Effector CD8-positive, alpha-beta T cell (primary cell): ENCODE measurements around the gene DCUN1D2.

Experiments used
- DNase-seq: peaks from one replicate; lab custom pipeline; 2025; lab: John Stamatoyannopoulos, UW

The DCUN1D2 gene

DNA sequence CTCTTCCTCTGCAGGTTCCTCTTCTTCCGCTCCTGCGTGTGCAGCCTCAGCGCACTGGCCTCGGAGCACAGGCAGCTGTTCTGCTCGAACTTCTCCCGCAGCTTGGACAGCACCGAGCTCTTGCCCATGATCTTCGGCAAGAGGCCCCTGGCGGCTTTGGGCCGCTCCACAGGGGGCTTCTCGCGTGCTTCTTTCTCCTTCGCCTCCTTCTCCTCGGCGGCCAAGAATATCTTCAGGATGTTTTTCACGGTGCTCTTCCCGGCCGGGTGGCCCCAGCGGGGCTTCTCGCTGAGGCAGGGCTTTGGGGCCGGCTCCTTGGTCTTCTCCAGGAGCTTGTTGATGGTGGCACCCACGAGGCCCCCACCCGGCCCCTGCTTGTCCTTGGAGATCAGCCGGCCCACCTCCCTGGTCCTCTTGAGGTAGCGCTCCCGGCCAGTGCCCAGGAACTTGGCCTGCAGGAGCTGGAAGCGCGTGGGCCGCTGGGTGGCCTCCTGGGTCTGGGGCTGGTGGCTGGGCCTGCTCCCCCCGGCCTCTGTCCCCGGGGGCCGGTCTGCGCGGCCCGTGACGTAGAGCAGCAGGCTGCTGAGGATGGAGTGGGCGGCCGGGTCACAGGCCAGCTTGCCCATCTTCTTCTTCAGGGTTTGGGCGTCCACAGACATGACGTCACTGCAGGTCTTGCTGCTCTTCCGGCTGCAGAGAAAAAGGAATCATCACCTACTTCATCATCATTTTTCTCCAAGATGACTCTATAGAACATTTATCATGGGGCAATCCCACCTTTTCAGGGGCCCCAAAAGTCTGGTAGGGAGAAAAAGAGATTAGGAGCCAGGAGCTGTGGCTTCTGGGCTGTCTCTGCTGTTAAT lies 82.7 kb downstream of the DCUN1D2 start:
- no peak for DNase-seq

DNA sequence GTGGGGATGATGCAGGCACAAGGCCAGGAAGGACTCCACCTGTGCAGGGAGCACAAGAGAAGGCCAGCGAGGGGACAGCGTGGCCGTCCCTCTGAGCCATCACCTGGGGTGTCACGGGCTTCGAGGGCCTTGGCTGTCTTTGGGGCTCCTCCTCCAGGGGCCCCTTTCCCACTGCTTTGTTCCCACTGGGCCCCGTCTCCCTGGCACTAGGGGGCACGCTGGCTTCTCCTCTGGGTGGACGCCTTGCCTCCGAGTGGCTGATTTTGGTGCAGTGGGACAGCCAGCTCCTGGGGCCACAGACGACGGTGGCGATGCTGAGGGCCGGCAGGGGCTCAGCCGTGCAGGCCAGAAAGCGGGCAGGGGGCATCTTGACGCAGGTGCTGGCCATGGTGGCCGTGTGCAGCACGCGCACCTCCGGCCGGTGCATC lies 83.4 kb downstream of the DCUN1D2 start:
- no peak for DNase-seq

DNA sequence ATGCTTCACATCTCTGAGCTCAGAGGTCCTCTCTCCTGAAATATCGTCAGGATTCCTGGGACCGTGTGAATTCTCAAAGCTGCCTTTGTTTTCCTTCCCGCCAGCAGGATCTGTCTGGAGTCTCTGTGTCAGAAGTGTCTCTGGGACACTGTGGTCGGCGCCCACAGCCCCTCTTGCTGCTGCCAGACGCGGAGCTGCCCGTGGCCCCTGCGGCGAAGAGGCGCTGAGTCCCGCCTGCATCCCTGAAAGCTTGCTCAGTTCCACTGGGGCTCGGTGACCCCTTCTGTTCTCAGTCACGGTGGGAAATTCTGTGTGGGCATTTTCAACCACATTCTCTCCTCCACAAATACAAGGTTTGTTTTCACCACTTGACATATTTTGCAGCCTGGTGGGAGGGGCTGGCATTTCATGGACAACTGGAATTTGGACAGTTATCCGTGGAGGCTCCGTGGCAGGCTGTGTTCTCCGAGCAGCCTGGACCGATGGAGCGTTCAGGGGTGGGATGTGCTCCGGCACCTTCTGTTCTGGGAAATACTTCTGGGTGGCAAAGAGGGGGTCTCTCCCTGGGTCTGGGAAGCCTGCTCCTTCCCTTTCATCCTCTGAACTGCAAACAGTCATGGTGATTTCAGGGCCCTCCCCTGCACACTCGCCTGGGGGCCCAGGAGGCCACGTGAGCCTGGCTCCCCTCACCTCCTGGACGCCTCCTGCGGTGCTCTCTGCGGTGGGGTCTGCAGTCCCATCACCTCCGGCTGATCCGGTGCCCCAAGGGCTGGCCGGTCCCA lies 84.0 kb downstream of the DCUN1D2 start:
- DNase-seq: no peak
